HepG2 (cell line): ENCODE measurements around the gene LSMEM2. TPM values are rescaled to one million over a fixed set of nuclear protein-coding genes. Genes with fewer than 3 reads are reported as not detected.
A peak's percentile ranks its signal among the peaks of the same experiment; 100 is the strongest.

ENCODE experiments used
- BORCS8-MEF2B ChIP-seq: sonication (generic); formaldehyde crosslinking; IDR thresholded peaks from 2 replicates; pipeline ENCODE4 v1.8.0; 2022; ENCODE audit warnings: mild to moderate bottlenecking, missing genetic modification reagents
- CCDC6 ChIP-seq: sonication (generic); formaldehyde crosslinking; IDR thresholded peaks from 2 replicates; pipeline ENCODE4 v1.8.1; 2022; ENCODE audit warnings: mild to moderate bottlenecking, missing genetic modification reagents, moderate library complexity
- CHCHD3 ChIP-seq: sonication (generic); formaldehyde crosslinking; IDR thresholded peaks from 2 replicates; pipeline ENCODE4 v1.8.0; 2022; ENCODE audit warnings: mild to moderate bottlenecking, missing genetic modification reagents, moderate library complexity
- FOXP1 ChIP-seq, 2 experiments: fragments of 450-650 bp in 1 of 2; IDR thresholded peaks; 2 replicates each; pipeline ENCODE4 v1.6.1; 2017 to 2018; ENCODE audit warnings: antibody characterized with exemption in 1 of 2
- JARID2 ChIP-seq: sonication (generic); formaldehyde crosslinking; IDR thresholded peaks from 2 replicates; pipeline ENCODE4 v1.8.1; 2023; ENCODE audit warnings: missing genetic modification reagents, inconsistent platforms; ENCODE audit not compliant: insufficient replicate concordance
- MEIS1 ChIP-seq: sonication (generic); formaldehyde crosslinking; IDR thresholded peaks from 2 replicates; pipeline ENCODE4 v1.9.0; 2021; ENCODE audit warnings: mild to moderate bottlenecking, missing genetic modification reagents, moderate library complexity, borderline replicate concordance
- MTA3 ChIP-seq: sonication (generic); formaldehyde crosslinking; IDR thresholded peaks from 2 replicates; pipeline ENCODE4 v1.4.0; 2020; ENCODE audit warnings: missing genetic modification reagents
- NFKBIZ ChIP-seq: IDR thresholded peaks from 2 replicates; pipeline ENCODE4 v1.6.1; 2018; ENCODE audit warnings: missing genetic modification reagents, missing compliant biosample characterization
- RBAK ChIP-seq: sonication (generic); formaldehyde crosslinking; IDR thresholded peaks from 2 replicates; pipeline ENCODE4 v1.5.1; 2020; ENCODE audit warnings: mild to moderate bottlenecking, missing genetic modification reagents
- SNAPC2 ChIP-seq: sonication (generic); formaldehyde crosslinking; IDR thresholded peaks from 2 replicates; pipeline ENCODE4 v1.8.1; 2022; ENCODE audit warnings: mild to moderate bottlenecking, missing genetic modification reagents
- TCF7L2 ChIP-seq: IDR thresholded peaks from 2 replicates; pipeline ENCODE4 v1.6.1; 2011; ENCODE audit warnings: mild to moderate bottlenecking, low read depth, low read length, moderate library complexity
- XBP1 ChIP-seq: sonication (generic); formaldehyde crosslinking; IDR thresholded peaks from 2 replicates; pipeline ENCODE4 v1.5.0; 2020; ENCODE audit warnings: missing genetic modification reagents
- ZBTB7B ChIP-seq: sonication (generic); formaldehyde crosslinking; IDR thresholded peaks from 2 replicates; pipeline ENCODE4 v1.4.0; 2020; ENCODE audit warnings: missing genetic modification reagents
- ZKSCAN1 ChIP-seq: fragments of 150-350 bp; IDR thresholded peaks from 2 replicates; pipeline ENCODE4 v1.6.1; 2014; ENCODE audit warnings: low read length
- ZNF101 ChIP-seq: sonication (generic); formaldehyde crosslinking; IDR thresholded peaks from 2 replicates; pipeline ENCODE4 v1.4.0; 2020; ENCODE audit warnings: mild to moderate bottlenecking, low read depth, missing genetic modification reagents, borderline replicate concordance
- ZNF225 ChIP-seq: sonication (generic); formaldehyde crosslinking; IDR thresholded peaks from 2 replicates; pipeline ENCODE4 v1.4.0; 2020; ENCODE audit warnings: mild to moderate bottlenecking, missing genetic modification reagents
- ZSCAN25 ChIP-seq: sonication (generic); formaldehyde crosslinking; IDR thresholded peaks from 2 replicates; pipeline ENCODE4 v1.8.0; 2022; ENCODE audit warnings: mild to moderate bottlenecking, missing genetic modification reagents
- polyA plus RNA-seq, 8 experiments: library from polyadenylated mRNA; depleted of rRNA in 3 of 8; stranded (reverse) in 7 of 8; unstranded in 1 of 8; fragments of >200 nt; fragmentation: Illumina TruSeq in 4 of 8; extraction: Trizol in 4 of 8; gene quantifications; 2 replicates each; pipeline versions ENCODE4 v1.2.1 to v1.2.3, GENCODE V29; 2011 to 2016; ENCODE audit warnings: low read depth in 4 of 8, missing spikeins in 1 of 8, mixed read lengths in 1 of 8; ENCODE audit not compliant: insufficient read depth in 1 of 8
- total RNA-seq, 5 experiments: library from RNA; depleted of rRNA; stranded (reverse); fragments of >200 nt; fragmentation: Illumina TruSeq; extraction: Trizol; gene quantifications; 2 replicates each; pipeline ENCODE4 v1.2.3, GENCODE V29; 2016; ENCODE audit warnings: low read depth in 1 of 5
- TF ChIP-seq, protein P1 (sequence below): sonication (generic); formaldehyde crosslinking; IDR thresholded peaks from 2 replicates; pipeline ENCODE4 v1.8.0; 2022; ENCODE audit warnings: missing genetic modification reagents, mild to moderate bottlenecking, inconsistent platforms, borderline replicate concordance
- TF ChIP-seq, protein P2 (sequence below): sonication (generic); formaldehyde crosslinking; IDR thresholded peaks from 2 replicates; pipeline ENCODE4 v1.5.0; 2020; ENCODE audit warnings: mild to moderate bottlenecking, missing genetic modification reagents, borderline replicate concordance
- TF ChIP-seq, protein P3 (sequence below): sonication (generic); formaldehyde crosslinking; IDR thresholded peaks from 2 replicates; pipeline ENCODE4 v1.5.1; 2020; ENCODE audit warnings: missing genetic modification reagents, mild to moderate bottlenecking, borderline replicate concordance
- TF ChIP-seq, protein P4 (sequence below): IDR thresholded peaks from 2 replicates; pipeline ENCODE4 v1.6.1; 2016; ENCODE audit warnings: mild to moderate bottlenecking, missing biosample characterization, missing genetic modification reagents

The LSMEM2 gene
- total and polyA plus RNA-seq, 2 of the 13 experiments (the other 11 are each of a cell fraction or from before 2014, with no cell fraction given): 0.07 to 0.41 TPM

DNA sequence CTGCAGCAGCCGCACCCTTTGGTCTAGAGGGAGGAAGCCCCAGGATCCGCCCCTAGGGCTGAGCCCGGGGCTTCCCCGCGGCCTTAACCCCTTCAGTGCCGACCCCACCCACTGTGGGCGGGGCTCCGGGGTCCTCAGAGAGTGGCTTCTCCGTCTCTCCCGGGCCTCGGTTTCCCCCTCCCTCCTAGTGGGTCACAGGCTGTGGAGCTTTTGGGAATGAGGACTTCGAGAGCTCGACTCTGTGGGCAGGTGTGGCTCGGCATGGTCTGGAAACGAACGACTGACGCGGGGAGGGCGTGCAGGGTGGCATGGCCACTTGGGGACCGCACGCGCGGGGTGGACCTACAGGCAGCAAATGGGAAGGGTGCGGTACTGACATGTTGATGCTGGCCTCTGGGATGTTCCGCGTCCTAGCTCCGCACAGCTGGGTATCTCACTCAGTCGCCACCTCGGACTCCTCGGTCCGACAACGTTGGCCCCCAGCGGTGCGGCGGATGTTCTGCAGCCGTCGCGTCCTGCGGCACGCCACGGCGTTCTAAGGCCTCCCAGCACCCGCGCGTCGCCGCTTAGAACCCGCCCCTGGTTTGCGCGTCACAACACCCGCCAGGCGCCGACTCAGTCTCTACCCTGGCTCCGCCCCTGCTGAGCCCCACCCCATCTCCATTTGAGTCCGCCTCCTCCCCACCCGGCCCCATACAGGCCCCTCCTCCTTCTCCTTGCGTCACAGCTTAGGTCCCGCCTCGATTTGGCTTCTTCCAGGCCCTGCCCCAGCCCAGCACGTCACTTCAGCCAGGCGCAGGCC lies 20.1 kb downstream of the LSMEM2 start, which contains the start of the genes HYAL3 and NAA80 (continued):
- TF ChIP-seq CHCHD3 (CRISPR knock-in tag) (no peak; the same call in 1 of the 2 replicates), ZNF225 (CRISPR knock-in tag) (no peak), MEIS1 (peak; percentile 76; the same call in 1 of the 2 replicates), RBAK (CRISPR knock-in tag) (no peak), TCF7L2 (no peak), JARID2 (CRISPR knock-in tag) (peak; percentile 53), SNAPC2 (no peak), ZNF101 (CRISPR knock-in tag) (no peak), XBP1 (CRISPR knock-in tag) (no peak), ZBTB7B (CRISPR knock-in tag) (peak; percentile 35; the same call in 1 of the 2 replicates), ZKSCAN1 (no peak), NFKBIZ (no peak), FOXP1 (IDR thresholded peaks at IDR 0.05) (no peak), FOXP1 (CRISPR knock-in tag; IDR thresholded peaks at IDR 0.05) (0 out of 2 replicates have a peak, but pooled peaks have one; percentile 23), CCDC6 (CRISPR knock-in tag) (peak; percentile 93; the same call in 1 of the 2 replicates), ZSCAN25 (CRISPR knock-in tag) (peak; percentile 23; the same call in 1 of the 2 replicates), BORCS8-MEF2B (CRISPR knock-in tag) (no peak), MTA3 (CRISPR knock-in tag) (no peak)
- TF ChIP-seq, protein P1, sequence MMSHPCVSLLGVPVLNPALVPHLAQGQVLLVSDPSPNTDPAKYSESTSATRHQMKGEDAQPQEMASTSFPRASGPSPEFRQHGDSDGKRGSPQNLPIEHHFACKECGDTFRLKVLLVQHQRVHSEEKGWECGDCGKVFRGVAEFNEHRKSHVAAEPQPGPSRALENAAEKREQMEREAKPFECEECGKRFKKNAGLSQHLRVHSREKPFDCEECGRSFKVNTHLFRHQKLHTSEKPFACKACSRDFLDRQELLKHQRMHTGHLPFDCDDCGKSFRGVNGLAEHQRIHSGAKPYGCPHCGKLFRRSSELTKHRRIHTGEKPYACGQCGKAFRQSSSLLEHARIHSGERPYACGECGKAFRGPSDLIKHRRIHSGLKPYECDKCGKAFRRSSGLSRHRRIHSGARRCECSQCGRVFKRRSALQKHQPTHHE: peak; percentile 65; the same call in 1 of the 2 replicates
- TF ChIP-seq, protein P2, sequence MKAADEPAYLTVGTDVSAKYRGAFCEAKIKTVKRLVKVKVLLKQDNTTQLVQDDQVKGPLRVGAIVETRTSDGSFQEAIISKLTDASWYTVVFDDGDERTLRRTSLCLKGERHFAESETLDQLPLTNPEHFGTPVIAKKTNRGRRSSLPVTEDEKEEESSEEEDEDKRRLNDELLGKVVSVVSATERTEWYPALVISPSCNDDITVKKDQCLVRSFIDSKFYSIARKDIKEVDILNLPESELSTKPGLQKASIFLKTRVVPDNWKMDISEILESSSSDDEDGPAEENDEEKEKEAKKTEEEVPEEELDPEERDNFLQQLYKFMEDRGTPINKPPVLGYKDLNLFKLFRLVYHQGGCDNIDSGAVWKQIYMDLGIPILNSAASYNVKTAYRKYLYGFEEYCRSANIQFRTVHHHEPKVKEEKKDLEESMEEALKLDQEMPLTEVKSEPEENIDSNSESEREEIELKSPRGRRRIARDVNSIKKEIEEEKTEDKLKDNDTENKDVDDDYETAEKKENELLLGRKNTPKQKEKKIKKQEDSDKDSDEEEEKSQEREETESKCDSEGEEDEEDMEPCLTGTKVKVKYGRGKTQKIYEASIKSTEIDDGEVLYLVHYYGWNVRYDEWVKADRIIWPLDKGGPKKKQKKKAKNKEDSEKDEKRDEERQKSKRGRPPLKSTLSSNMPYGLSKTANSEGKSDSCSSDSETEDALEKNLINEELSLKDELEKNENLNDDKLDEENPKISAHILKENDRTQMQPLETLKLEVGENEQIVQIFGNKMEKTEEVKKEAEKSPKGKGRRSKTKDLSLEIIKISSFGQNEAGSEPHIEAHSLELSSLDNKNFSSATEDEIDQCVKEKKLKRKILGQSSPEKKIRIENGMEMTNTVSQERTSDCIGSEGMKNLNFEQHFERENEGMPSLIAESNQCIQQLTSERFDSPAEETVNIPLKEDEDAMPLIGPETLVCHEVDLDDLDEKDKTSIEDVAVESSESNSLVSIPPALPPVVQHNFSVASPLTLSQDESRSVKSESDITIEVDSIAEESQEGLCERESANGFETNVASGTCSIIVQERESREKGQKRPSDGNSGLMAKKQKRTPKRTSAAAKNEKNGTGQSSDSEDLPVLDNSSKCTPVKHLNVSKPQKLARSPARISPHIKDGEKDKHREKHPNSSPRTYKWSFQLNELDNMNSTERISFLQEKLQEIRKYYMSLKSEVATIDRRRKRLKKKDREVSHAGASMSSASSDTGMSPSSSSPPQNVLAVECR (CRISPR knock-in tag): peak; percentile 79
- TF ChIP-seq, protein P3, sequence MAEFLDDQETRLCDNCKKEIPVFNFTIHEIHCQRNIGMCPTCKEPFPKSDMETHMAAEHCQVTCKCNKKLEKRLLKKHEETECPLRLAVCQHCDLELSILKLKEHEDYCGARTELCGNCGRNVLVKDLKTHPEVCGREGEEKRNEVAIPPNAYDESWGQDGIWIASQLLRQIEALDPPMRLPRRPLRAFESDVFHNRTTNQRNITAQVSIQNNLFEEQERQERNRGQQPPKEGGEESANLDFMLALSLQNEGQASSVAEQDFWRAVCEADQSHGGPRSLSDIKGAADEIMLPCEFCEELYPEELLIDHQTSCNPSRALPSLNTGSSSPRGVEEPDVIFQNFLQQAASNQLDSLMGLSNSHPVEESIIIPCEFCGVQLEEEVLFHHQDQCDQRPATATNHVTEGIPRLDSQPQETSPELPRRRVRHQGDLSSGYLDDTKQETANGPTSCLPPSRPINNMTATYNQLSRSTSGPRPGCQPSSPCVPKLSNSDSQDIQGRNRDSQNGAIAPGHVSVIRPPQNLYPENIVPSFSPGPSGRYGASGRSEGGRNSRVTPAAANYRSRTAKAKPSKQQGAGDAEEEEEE (CRISPR knock-in tag): no peak
- TF ChIP-seq, protein P4, sequence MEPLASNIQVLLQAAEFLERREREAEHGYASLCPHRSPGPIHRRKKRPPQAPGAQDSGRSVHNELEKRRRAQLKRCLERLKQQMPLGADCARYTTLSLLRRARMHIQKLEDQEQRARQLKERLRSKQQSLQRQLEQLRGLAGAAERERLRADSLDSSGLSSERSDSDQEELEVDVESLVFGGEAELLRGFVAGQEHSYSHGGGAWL (CRISPR knock-in tag): no peak; the same call in 1 of the 2 replicates
